Fibroblast of lung (primary cell): ENCODE measurements around the gene MIA2. TPM values are rescaled to one million over a fixed set of nuclear protein-coding genes. Genes with fewer than 3 reads are reported as not detected.

ENCODE experiments used
- DNase-seq, 2 donors: peaks; one replicate each; pipeline versions ENCODE4 v3.0.0 to v3.0.0-alpha.2; 2010; ENCODE audit warnings: low read depth in 2 of 2
- H2AFZ ChIP-seq: 2 replicates; pipeline ENCODE4 v1.5.1; 2012; ENCODE audit warnings: low read length, control low read depth, inconsistent platforms
- H3K27ac ChIP-seq: 2 replicates; pipeline ENCODE4 v1.5.1; 2011; ENCODE audit warnings: low read length, control low read depth; ENCODE audit not compliant: insufficient read depth
- H3K27me3 ChIP-seq: 2 replicates; pipeline ENCODE4 v1.5.1; 2011; ENCODE audit warnings: mild to moderate bottlenecking, low read length; ENCODE audit not compliant: control insufficient read depth, insufficient read depth
- H3K36me3 ChIP-seq: 2 replicates; pipeline ENCODE4 v1.5.1; 2011; ENCODE audit warnings: low read length; ENCODE audit not compliant: control insufficient read depth, insufficient read depth
- H3K4me1 ChIP-seq: 2 replicates; pipeline ENCODE4 v1.5.1; 2011; ENCODE audit warnings: low read length; ENCODE audit not compliant: control insufficient read depth, insufficient read depth; ENCODE audit errors: extremely low read depth
- H3K4me2 ChIP-seq: 2 replicates; pipeline ENCODE4 v1.5.1; 2011; ENCODE audit warnings: low read length, control low read depth; ENCODE audit not compliant: insufficient read depth; ENCODE audit errors: extremely low read depth
- H3K4me3 ChIP-seq, 4 experiments: fragments of 200-600 bp in 1 of 4; sonication (generic) in 1 of 4; replicated peaks in 1 of 4; 2 replicates each; pipeline ENCODE4 v1.5.1; 2011 to 2016; ENCODE audit warnings: low read length in 4 of 4, low read depth in 3 of 4, mild to moderate bottlenecking in 3 of 4, control low read depth in 2 of 4, inconsistent platforms in 1 of 4, mixed read lengths in 1 of 4; ENCODE audit not compliant: insufficient read depth in 1 of 4; ENCODE audit errors: control extremely low read depth in 1 of 4
- H3K79me2 ChIP-seq: 2 replicates; pipeline ENCODE4 v1.5.1; 2012; ENCODE audit warnings: mild to moderate bottlenecking, low read length, inconsistent platforms; ENCODE audit not compliant: control insufficient read depth, insufficient read depth
- H3K9ac ChIP-seq: 2 replicates; pipeline ENCODE4 v1.5.1; 2011; ENCODE audit warnings: mild to moderate bottlenecking, low read length, control low read depth; ENCODE audit not compliant: insufficient read depth
- H3K9me3 ChIP-seq: 2 replicates; pipeline ENCODE4 v1.5.1; 2012; ENCODE audit warnings: low read depth, low read length; ENCODE audit not compliant: control insufficient read depth, insufficient read depth
- H4K20me1 ChIP-seq: 2 replicates; pipeline ENCODE4 v1.5.1; 2011; ENCODE audit warnings: low read length; ENCODE audit not compliant: control insufficient read depth, insufficient read depth; ENCODE audit errors: extremely low read depth
- EZH2 ChIP-seq: IDR thresholded peaks from 2 replicates; pipeline ENCODE4 v1.5.1; 2012; ENCODE audit warnings: low read length, control low read depth, mild to moderate bottlenecking; ENCODE audit errors: missing control alignments
- polyA plus RNA-seq, 2 donors: library from polyadenylated mRNA; depleted of rRNA in 1 of 2; stranded (reverse) in 1 of 2; unstranded in 1 of 2; fragments of >200 nt; gene quantifications; 2 replicates each; pipeline ENCODE4 v1.2.1, GENCODE V29; 2011 to 2012; ENCODE audit warnings: missing spikeins in 1 of 2
- total RNA-seq: library from RNA; depleted of rRNA; stranded (reverse); fragments of >200 nt; gene quantifications from 2 replicates; pipeline ENCODE4 v1.2.1, GENCODE V29; 2014
- TF ChIP-seq, protein P1 (sequence below), 2 donors: IDR thresholded peaks in 1 of 2; conservative IDR thresholded peaks in 1 of 2; 1 replicate in 1 of 2; 2 replicates in 1 of 2; pipeline ENCODE4 v1.5.1; 2011 to 2012; ENCODE audit warnings: low read length in 2 of 2, control low read depth in 1 of 2, inconsistent platforms in 1 of 2, low read depth in 1 of 2, mild to moderate bottlenecking in 1 of 2

Gene MIA2
- total and polyA plus RNA-seq, 2 donors (not counting 1 experiment from before 2014, with no cell fraction given), result 9.7 to 15.0 TPM

DNA sequence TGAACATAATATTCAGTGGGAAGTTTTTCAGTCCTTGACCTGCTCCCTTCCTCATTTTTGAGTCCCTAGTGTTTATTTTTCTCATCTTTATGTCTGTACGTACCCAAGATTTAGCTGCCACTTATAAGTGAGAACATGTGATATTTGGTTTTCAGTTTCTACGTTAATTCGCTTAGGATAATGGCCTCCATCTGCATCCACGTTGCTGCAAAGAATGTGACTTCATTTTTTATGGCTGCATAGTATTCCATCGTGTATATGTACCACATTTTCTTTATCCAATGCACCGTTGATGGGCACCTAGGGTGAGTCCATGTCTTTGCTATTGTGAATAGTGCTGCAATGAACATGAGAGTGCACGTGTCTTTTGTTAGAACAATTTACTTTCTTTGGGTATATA is 30.3 kb downstream of the MIA2 start:
- no peaks in the 10 kb centered on the region for H4K20me1 ChIP-seq
- H3K4me2 ChIP-seq, result no peak overlapping the region
- H3K4me1 ChIP-seq, result no peaks in the 10 kb centered on the region
- peaks cover 13% of the 10 kb centered on the region for H3K79me2 ChIP-seq
- H3K9ac ChIP-seq, result no peak overlapping the region
- no peak overlapping the region for H3K4me3 ChIP-seq
- no peak overlapping the region for H2AFZ ChIP-seq
- TF ChIP-seq, protein P1, sequence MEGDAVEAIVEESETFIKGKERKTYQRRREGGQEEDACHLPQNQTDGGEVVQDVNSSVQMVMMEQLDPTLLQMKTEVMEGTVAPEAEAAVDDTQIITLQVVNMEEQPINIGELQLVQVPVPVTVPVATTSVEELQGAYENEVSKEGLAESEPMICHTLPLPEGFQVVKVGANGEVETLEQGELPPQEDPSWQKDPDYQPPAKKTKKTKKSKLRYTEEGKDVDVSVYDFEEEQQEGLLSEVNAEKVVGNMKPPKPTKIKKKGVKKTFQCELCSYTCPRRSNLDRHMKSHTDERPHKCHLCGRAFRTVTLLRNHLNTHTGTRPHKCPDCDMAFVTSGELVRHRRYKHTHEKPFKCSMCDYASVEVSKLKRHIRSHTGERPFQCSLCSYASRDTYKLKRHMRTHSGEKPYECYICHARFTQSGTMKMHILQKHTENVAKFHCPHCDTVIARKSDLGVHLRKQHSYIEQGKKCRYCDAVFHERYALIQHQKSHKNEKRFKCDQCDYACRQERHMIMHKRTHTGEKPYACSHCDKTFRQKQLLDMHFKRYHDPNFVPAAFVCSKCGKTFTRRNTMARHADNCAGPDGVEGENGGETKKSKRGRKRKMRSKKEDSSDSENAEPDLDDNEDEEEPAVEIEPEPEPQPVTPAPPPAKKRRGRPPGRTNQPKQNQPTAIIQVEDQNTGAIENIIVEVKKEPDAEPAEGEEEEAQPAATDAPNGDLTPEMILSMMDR (conservative IDR thresholded peaks at IDR 0.05 in 1 of 2, IDR thresholded peaks at IDR 0.05 in 1 of 2; ENCODE audit: low read depth in 1 of 2, low read length in 2 of 2), result no peak
- TF ChIP-seq EZH2, result no peak
- no peaks in the 10 kb centered on the region for H3K27me3 ChIP-seq
- H3K27ac ChIP-seq, result no peak overlapping the region
- DNase-seq, result no peak
- H3K36me3 ChIP-seq, result no peaks in the 10 kb centered on the region
- H3K9me3 ChIP-seq, result no peaks in the 10 kb centered on the region

GRCh38 chr14:39264558-39264957 is 30.8 kb downstream of the MIA2 start:
- Histone ChIP-seq H3K36me3 (no peaks in the 10 kb centered on the region), H3K9ac (no peak overlapping the region), H3K27ac (no peak overlapping the region), H3K79me2 (peaks cover 17% of the 10 kb centered on the region), H3K4me1 (no peaks in the 10 kb centered on the region), H3K4me2 (no peak overlapping the region), H3K9me3 (no peaks in the 10 kb centered on the region), H3K27me3 (no peaks in the 10 kb centered on the region), H2AFZ (no peak overlapping the region), H4K20me1 (no peaks in the 10 kb centered on the region), H3K4me3 (no peak overlapping the region)
- TF ChIP-seq EZH2, result no peak
- TF ChIP-seq, protein P1 (conservative IDR thresholded peaks at IDR 0.05 in 1 of 2, IDR thresholded peaks at IDR 0.05 in 1 of 2; ENCODE audit: low read depth in 1 of 2, low read length in 2 of 2), result no peak
- peak in 1 of 2 donors; percentile 13 for DNase-seq

GRCh38 chr14:39265033-39265432 is 31.3 kb downstream of the MIA2 start:
- no peaks in the 10 kb centered on the region for H3K36me3 ChIP-seq
- H3K27me3 ChIP-seq, result no peaks in the 10 kb centered on the region
- no peaks in the 10 kb centered on the region for H3K9me3 ChIP-seq
- no peaks in the 10 kb centered on the region for H3K4me1 ChIP-seq
- TF ChIP-seq, protein P1 (conservative IDR thresholded peaks at IDR 0.05 in 1 of 2, IDR thresholded peaks at IDR 0.05 in 1 of 2; ENCODE audit: low read depth in 1 of 2, low read length in 2 of 2), result no peak
- no peak for TF ChIP-seq EZH2
- DNase-seq, result peak; percentile 53 to 62
- H3K27ac ChIP-seq, result no peak overlapping the region
- no peaks in the 10 kb centered on the region for H4K20me1 ChIP-seq
- peak overlapping the region in 1 of 4 experiments; percentile 39 for H3K4me3 ChIP-seq
- no peak overlapping the region for H3K9ac ChIP-seq
- no peak overlapping the region for H2AFZ ChIP-seq
- H3K4me2 ChIP-seq, result no peak overlapping the region
- H3K79me2 ChIP-seq, result peaks cover 18% of the 10 kb centered on the region
